Activated naive CD4-positive, alpha-beta T cell treated with anti-CD3 and anti-CD28 coated beads for 36 hours (primary cell): ENCODE measurements around the gene CAGE1. TPM values are rescaled to one million over a fixed set of nuclear protein-coding genes. Genes with fewer than 3 reads are reported as not detected.
"Not testable (repeated sequence)": the region's sequence is repeated elsewhere in the genome, so short reads cannot be mapped to it uniquely, and the experiment has no call there.

ENCODE experiments used
- CTCF ChIA-PET: fragments of 350-600 bp; sonication (Branson Sonifier 250); formaldehyde crosslinking; loops from one replicate; lab custom pipeline; 2021; ENCODE audit warnings: antibody characterized with exemption; lab: Charles Lee
- DNase-seq: peaks from one replicate; pipeline ENCODE4 v3.0.0-alpha.2; 2020
- H3K27ac Mint-ChIP-seq: one replicate; pipeline ENCODE4 v1.8.0; 2021; ENCODE audit warnings: mild to moderate bottlenecking, mixed read lengths
- H3K27me3 Mint-ChIP-seq: one replicate; pipeline ENCODE4 v1.8.0; 2021; ENCODE audit warnings: low read depth, mixed read lengths
- H3K36me3 Mint-ChIP-seq: one replicate; pipeline ENCODE4 v1.8.0; 2021; ENCODE audit warnings: low read depth, mixed read lengths
- H3K4me1 Mint-ChIP-seq: one replicate; pipeline ENCODE4 v1.8.0; 2021; ENCODE audit warnings: low read depth, mixed read lengths
- H3K4me3 Mint-ChIP-seq: one replicate; pipeline ENCODE4 v1.8.0; 2021; ENCODE audit warnings: mild to moderate bottlenecking, moderate library complexity, mixed read lengths
- H3K9me3 Mint-ChIP-seq: one replicate; pipeline ENCODE4 v1.8.0; 2021; ENCODE audit warnings: mixed read lengths
- intact Hi-C: fragments of 100-400 bp; cut with micrococcal nuclease; formaldehyde crosslinking; loops from one replicate; pipeline ENCODE4 v1.15.1; 2023
- total RNA-seq, 2 experiments: library from RNA; stranded (reverse); gene quantifications; one replicate each; pipeline ENCODE4 v1.2.3, GENCODE V29; 2021

The CAGE1 gene
- total RNA-seq, 2 experiments from 2014 or later, result 0.25 to 0.26 TPM

DNA sequence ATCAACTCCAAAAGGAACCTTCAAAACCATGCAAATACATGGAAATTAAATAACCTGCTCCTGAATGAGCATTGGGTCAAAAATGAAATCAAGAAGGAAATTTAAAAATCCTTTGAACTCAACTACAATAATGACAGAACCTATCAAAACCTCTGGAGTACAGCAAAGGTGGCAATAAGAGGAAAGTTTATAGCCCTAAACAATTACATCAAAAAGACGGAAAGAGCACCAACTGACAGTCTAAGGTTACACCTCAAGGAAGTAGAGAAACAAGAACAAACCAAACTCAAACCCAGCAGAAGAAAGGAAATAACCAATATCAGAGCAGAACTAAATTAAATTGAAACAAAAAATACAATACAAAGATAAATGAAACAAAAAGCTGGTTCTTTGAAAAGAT lies 39.0 kb downstream of the CAGE1 start:
- intact Hi-C loops, CTCF ChIA-PET, DNase-seq, H3K27ac Mint-ChIP-seq, H3K9me3 Mint-ChIP-seq, H3K36me3 Mint-ChIP-seq, H3K4me3 Mint-ChIP-seq, H3K4me1 Mint-ChIP-seq: not testable (repeated sequence)
- H3K27me3 Mint-ChIP-seq, result peaks cover 14% of the 10 kb centered on the region

DNA sequence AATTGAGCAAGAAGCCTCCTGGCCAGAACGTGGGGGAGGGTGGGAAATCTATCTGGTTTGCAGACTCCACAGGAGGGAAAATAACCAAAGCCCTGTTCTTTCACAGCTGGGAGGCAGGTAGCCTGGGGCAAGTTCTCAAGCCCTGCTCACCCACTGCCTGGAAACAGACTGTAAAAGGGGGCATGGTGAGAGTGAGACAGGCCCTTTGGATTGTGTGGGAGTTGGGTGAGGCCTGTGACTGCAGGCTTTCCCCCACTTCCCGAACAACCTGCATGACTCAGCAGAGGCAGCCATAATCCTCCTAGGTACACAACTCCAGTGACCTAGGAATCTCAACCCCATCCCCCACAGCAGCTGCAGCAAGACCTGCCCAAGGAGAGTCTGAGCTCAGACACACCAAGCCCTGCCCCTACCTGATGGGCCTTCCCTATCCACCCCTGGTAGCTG lies 42.0 kb downstream of the CAGE1 start:
- CTCF ChIA-PET, H3K4me3 Mint-ChIP-seq, intact Hi-C loops, H3K9me3 Mint-ChIP-seq, H3K27ac Mint-ChIP-seq, DNase-seq, H3K4me1 Mint-ChIP-seq, H3K36me3 Mint-ChIP-seq: not testable (repeated sequence)
- peaks cover 26% of the 10 kb centered on the region for H3K27me3 Mint-ChIP-seq

GRCh38 chr6:7344773-7345450 lies 44.6 kb downstream of the CAGE1 start:
- H3K27ac Mint-ChIP-seq, H3K36me3 Mint-ChIP-seq, H3K9me3 Mint-ChIP-seq, H3K4me1 Mint-ChIP-seq, H3K4me3 Mint-ChIP-seq, intact Hi-C loops, DNase-seq: not testable (repeated sequence)
- CTCF ChIA-PET, result interaction anchor here (0.7 kb wide), 2 partner anchors 55 to 70 kb away, joined by 3 read pairs; no protein-coding TSS in a partner anchor
- H3K27me3 Mint-ChIP-seq, result peaks cover 29% of the 10 kb centered on the region

DNA sequence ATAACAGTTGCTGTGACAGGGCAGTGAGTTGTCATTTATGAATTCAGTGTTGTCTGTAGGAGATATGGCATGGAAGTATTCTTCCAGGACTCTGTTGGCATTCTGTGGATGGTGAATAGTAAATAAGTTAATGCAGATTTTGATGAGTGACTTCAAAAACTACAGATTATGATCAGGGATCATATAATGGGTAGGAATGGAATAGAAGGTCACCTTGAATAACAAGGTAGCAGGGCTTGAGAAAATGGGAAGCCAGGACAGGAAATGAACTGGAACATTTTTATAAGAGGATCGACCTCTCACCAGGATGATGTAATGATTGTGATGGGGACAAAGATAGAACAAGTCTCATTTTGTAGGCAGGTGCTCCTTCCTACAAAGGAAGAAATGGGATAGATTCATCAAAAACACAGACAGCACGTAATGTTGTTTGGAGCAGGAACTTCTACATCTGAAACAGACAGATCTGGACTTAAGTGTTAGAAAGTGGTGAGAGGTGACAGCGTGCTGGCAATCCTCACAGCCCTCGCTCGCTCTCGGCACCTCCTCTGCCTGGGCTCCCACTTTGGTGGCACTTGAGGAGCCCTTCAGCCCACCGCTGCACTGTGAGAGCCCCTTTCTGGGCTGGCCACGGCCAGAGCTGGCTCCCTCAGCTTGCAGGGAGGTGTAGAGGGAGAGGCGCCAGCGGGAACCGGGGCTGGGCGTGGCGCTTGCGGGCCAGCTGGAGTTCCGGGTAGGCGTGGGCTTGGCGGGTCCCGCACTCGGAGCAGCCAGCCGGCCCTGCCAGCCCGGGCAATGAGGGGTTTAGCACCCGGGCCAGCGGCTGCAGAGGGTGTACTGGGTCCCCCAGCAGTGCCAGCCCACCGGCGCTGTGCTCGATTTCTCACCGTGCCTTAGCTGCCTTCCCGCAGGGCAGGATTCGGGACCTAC lies 45.7 kb downstream of the CAGE1 start:
- H3K36me3 Mint-ChIP-seq, result no peaks in the 10 kb centered on the region
- no peak for DNase-seq
- intact Hi-C loops, result no loop called here
- no peaks in the 10 kb centered on the region for H3K4me1 Mint-ChIP-seq
- H3K27ac Mint-ChIP-seq, result no peak overlapping the region
- no peaks in the 10 kb centered on the region for H3K9me3 Mint-ChIP-seq
- peaks cover 23% of the 10 kb centered on the region for H3K27me3 Mint-ChIP-seq
- no peak overlapping the region for H3K4me3 Mint-ChIP-seq
- CTCF ChIA-PET, result interaction anchor here (0.7 kb wide), 1 partner anchor 54 kb away, joined by 3 read pairs; no protein-coding TSS in a partner anchor

- no peaks in the 10 kb centered on the region for H3K36me3 Mint-ChIP-seq
- peaks cover 19% of the 10 kb centered on the region for H3K27me3 Mint-ChIP-seq
- H3K4me3 Mint-ChIP-seq, result no peak overlapping the region
- no peaks in the 10 kb centered on the region for H3K4me1 Mint-ChIP-seq
- DNase-seq, result no peak
- CTCF ChIA-PET, result no interaction called here
- no peak overlapping the region for H3K27ac Mint-ChIP-seq
- intact Hi-C loops, result no loop called here
- no peaks in the 10 kb centered on the region for H3K9me3 Mint-ChIP-seq
These were observed 47.4 kb downstream of the CAGE1 start for GRCh38 chr6:7341989-7342742.

GRCh38 chr6:7341271-7341670 lies 48.3 kb downstream of the CAGE1 start:
- Mint-ChIP-seq H3K27ac (no peak overlapping the region), H3K27me3 (peaks cover 17% of the 10 kb centered on the region), H3K9me3 (no peaks in the 10 kb centered on the region), H3K36me3 (no peaks in the 10 kb centered on the region), H3K4me1 (no peaks in the 10 kb centered on the region), H3K4me3 (no peak overlapping the region)
- CTCF ChIA-PET, result no interaction called here
- intact Hi-C loops, result no loop called here
- DNase-seq, result no peak

DNA sequence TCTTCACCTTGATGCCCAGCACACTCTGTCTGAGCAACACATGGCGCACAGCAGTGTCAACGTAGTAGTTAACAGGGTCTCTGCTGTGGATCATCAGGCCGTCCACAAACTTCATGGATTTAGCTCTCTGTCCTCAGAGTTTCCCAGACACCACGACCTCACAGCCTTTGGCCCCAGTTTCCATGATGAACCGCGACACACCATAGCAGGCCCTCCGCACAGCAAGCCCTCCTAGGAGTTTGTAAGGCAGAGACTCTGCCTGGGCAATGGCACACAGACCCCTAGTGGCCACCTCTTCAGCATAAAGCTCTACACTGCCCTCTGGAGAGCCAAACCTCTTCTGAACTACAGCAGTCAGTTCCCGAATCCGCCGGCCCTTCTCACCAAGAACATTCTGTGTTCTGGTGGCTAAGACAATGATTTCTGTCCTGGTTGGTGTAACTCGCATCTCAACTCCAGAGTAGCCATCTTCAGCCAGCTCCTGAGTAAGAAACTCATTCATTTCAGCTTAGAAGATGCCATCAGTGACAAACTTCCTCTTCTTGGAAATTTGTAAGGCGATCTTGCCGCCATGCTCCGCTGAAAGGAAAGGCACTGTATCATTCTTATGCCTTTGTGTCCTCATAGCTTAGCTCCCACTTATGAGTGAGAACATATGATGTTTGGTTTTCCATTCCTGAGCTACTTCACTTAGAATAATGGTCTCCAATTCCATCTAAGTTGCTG lies 50.4 kb downstream of the CAGE1 start:
- intact Hi-C loops, result not testable (repeated sequence)

DNA sequence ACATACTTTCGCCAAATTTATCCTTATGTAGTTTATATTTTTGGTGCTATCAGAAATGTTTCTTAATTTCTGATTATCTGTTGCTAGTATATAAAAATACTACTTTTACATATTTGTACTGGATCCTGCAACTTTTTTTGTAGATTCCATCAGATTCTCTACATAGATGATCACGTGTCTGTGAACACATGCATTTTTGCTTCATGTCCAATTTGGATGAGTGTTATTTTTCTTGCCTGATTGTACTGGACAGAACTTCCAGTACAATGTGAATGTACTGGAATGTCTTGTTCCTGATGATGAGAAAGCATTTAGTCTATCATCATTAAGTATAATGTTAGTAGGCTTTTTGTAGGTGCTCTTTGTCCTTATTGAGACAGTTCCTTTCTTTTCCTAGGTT lies 51.5 kb downstream of the CAGE1 start:
- Mint-ChIP-seq H3K27me3 (peaks cover 6% of the 10 kb centered on the region), H3K4me3 (no peak overlapping the region), H3K9me3 (no peaks in the 10 kb centered on the region), H3K27ac (no peak overlapping the region), H3K4me1 (no peaks in the 10 kb centered on the region), H3K36me3 (no peaks in the 10 kb centered on the region)
- intact Hi-C loops, result no loop called here
- CTCF ChIA-PET, result no interaction called here
- no peak for DNase-seq

More for the DNA sequence above, 50.4 kb downstream of the CAGE1 start:
- H3K4me1 Mint-ChIP-seq, H3K9me3 Mint-ChIP-seq, H3K27ac Mint-ChIP-seq, H3K36me3 Mint-ChIP-seq, DNase-seq, H3K4me3 Mint-ChIP-seq: not testable (repeated sequence)
- H3K27me3 Mint-ChIP-seq, result peaks cover 12% of the 10 kb centered on the region
- CTCF ChIA-PET, result interaction anchor here (0.5 to 1.0 kb wide), 3 partner anchors 55 to 83 kb away, joined by 3 to 6 read pairs (median 4); no protein-coding TSS in a partner anchor

GRCh38 chr6:7335519-7335918 lies 54.0 kb downstream of the CAGE1 start:
- H3K27me3 Mint-ChIP-seq, result peaks cover 2% of the 10 kb centered on the region
- DNase-seq, result no peak
- no peak overlapping the region for H3K4me3 Mint-ChIP-seq
- intact Hi-C loops, result no loop called here
- no peaks in the 10 kb centered on the region for H3K4me1 Mint-ChIP-seq
- no peaks in the 10 kb centered on the region for H3K36me3 Mint-ChIP-seq
- H3K9me3 Mint-ChIP-seq, result no peaks in the 10 kb centered on the region
- H3K27ac Mint-ChIP-seq, result no peak overlapping the region
- CTCF ChIA-PET, result no interaction called here

DNA sequence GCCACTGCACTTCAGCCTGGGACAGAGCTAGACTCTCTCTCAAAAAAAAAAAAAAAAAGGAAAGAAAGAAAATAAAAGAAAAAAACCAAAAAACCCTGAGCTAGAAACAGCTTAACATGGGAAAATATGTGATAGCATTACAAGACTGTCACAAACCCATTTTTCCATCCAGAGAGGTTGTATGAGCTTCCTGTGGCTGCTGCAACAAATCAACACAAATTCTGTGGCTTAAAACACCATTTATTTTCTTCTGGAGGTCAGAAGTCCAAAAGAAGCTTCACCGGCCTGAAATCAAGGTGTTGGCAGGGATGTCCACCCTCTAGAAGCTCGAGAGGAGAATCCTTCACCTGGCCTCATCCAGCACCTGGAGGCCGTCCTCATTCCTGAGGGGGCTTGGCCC lies 54.9 kb downstream of the CAGE1 start:
- H3K36me3 Mint-ChIP-seq, result no peaks in the 10 kb centered on the region
- no peaks in the 10 kb centered on the region for H3K27me3 Mint-ChIP-seq
- no peak overlapping the region for H3K4me3 Mint-ChIP-seq
- intact Hi-C loops, result no loop called here
- H3K27ac Mint-ChIP-seq, result no peak overlapping the region
- CTCF ChIA-PET, result interaction anchor here (0.6 kb wide), 1 partner anchor 75 kb away, joined by 3 read pairs; no protein-coding TSS in a partner anchor
- no peaks in the 10 kb centered on the region for H3K4me1 Mint-ChIP-seq
- no peaks in the 10 kb centered on the region for H3K9me3 Mint-ChIP-seq
- no peak for DNase-seq

DNA sequence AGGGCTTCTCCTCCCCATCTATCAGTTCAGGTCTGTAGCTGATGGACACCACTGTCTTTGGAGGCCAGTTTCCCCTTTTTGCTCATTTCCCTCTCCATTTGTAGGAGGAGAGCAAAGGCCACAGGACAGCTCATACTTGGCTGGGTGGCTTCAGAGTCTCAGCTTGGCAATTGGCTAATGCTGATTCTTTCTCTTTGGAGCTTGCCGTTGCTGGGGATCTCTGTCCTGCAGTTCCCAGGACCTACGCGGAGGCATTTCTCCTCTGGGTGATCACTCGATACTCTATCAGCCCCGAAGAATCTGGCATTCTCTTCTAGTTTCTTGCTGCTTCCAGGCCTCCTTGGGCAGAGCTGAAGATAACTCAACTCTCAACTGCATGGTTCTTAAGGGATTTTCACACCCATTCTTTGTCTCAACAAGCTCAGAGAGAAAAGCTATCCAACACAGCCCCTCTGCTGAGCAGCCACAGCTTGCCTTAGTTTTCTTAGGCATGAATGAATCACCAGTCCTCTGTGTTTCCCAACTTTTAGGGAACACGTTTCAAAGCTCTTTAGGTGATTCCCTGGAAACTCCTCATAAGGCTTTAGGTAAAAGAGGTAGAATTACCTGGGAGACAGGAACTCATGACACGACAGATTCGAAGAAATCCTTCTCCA lies 57.3 kb downstream of the CAGE1 start:
- Mint-ChIP-seq H3K4me1 (no peaks in the 10 kb centered on the region), H3K9me3 (no peaks in the 10 kb centered on the region), H3K36me3 (no peaks in the 10 kb centered on the region), H3K27ac (no peak overlapping the region), H3K4me3 (no peak overlapping the region), H3K27me3 (no peaks in the 10 kb centered on the region)
- intact Hi-C loops, result no loop called here
- no peak for DNase-seq
- CTCF ChIA-PET, result no interaction called here
